HepG2 (cell line): ENCODE results near the gene PCBP4. TPM values are rescaled to one million over a fixed set of nuclear protein-coding genes. Genes with fewer than 3 reads are reported as not detected.

Experiments used
- ARID4A ChIP-seq: sonication (generic); formaldehyde crosslinking; IDR thresholded peaks from 2 replicates; pipeline ENCODE4 v1.5.0; 2020; ENCODE audit warnings: mild to moderate bottlenecking, missing genetic modification reagents, borderline replicate concordance
- FOXJ3 ChIP-seq: sonication (generic); formaldehyde crosslinking; IDR thresholded peaks from 2 replicates; pipeline ENCODE4 v1.4.0; 2020; ENCODE audit warnings: missing genetic modification reagents, mild to moderate bottlenecking, borderline replicate concordance
- NFAT5 ChIP-seq: sonication (generic); formaldehyde crosslinking; IDR thresholded peaks from 2 replicates; pipeline ENCODE4 v1.4.0; 2020; ENCODE audit warnings: missing genetic modification reagents
- ZBTB2 ChIP-seq: sonication (generic); formaldehyde crosslinking; IDR thresholded peaks from 2 replicates; pipeline ENCODE4 v1.8.0; 2022; ENCODE audit warnings: low read depth, missing genetic modification reagents
- ZFP91 ChIP-seq: sonication (generic); formaldehyde crosslinking; IDR thresholded peaks from 2 replicates; pipeline ENCODE4 v1.9.0; 2022; ENCODE audit warnings: missing genetic modification reagents, mild to moderate bottlenecking, borderline replicate concordance
- ZFY ChIP-seq: sonication (generic); formaldehyde crosslinking; IDR thresholded peaks from 2 replicates; pipeline ENCODE4 v1.4.0; 2020; ENCODE audit warnings: missing genetic modification reagents
- ZNF30 ChIP-seq: sonication (generic); formaldehyde crosslinking; IDR thresholded peaks from 2 replicates; pipeline ENCODE4 v1.5.0; 2020; ENCODE audit warnings: mild to moderate bottlenecking, missing genetic modification reagents
- ZNF468 ChIP-seq: sonication (generic); formaldehyde crosslinking; IDR thresholded peaks from 2 replicates; pipeline ENCODE4 v1.8.0; 2022; ENCODE audit warnings: mild to moderate bottlenecking, moderate library complexity, missing genetic modification reagents
- ZNF512B ChIP-seq: sonication (generic); formaldehyde crosslinking; IDR thresholded peaks from 2 replicates; pipeline ENCODE4 v1.5.1; 2020; ENCODE audit warnings: missing genetic modification reagents, mild to moderate bottlenecking, borderline replicate concordance
- ZNF644 ChIP-seq: IDR thresholded peaks from 2 replicates; pipeline ENCODE4 v1.6.1; 2016; ENCODE audit warnings: low read depth
- ZNF747 ChIP-seq: sonication (generic); formaldehyde crosslinking; IDR thresholded peaks from 2 replicates; pipeline ENCODE4 v1.8.1; 2023; ENCODE audit warnings: missing genetic modification reagents, mild to moderate bottlenecking, borderline replicate concordance
- polyA plus RNA-seq, 8 experiments: library from polyadenylated mRNA; depleted of rRNA in 3 of 8; stranded (reverse) in 7 of 8; unstranded in 1 of 8; fragments of >200 nt; fragmentation: Illumina TruSeq in 4 of 8; extraction: Trizol in 4 of 8; gene quantifications; 2 replicates each; pipeline versions ENCODE4 v1.2.1 to v1.2.3, GENCODE V29; 2011 to 2016; ENCODE audit warnings: low read depth in 4 of 8, missing spikeins in 1 of 8, mixed read lengths in 1 of 8; ENCODE audit not compliant: insufficient read depth in 1 of 8
- total RNA-seq, 5 experiments: library from RNA; depleted of rRNA; stranded (reverse); fragments of >200 nt; fragmentation: Illumina TruSeq; extraction: Trizol; gene quantifications; 2 replicates each; pipeline ENCODE4 v1.2.3, GENCODE V29; 2016; ENCODE audit warnings: low read depth in 1 of 5

The PCBP4 gene
- total and polyA plus RNA-seq, 2 of the 13 experiments (the other 11 are each of a cell fraction or from before 2014, with no cell fraction given), result 36.8 to 51.3 TPM

GRCh38 chr3:51974963-51975851, 8.0 kb upstream of the PCBP4 start, which contains the start of gene ABHD14A (continued):
- peak; percentile 91 for TF ChIP-seq ZBTB2 (CRISPR knock-in tag)
- no peak for TF ChIP-seq ZNF512B (CRISPR knock-in tag)
- TF ChIP-seq ZNF30 (CRISPR knock-in tag), result no peak
- TF ChIP-seq ZFY (CRISPR knock-in tag), result peak; percentile 75
- no peak for TF ChIP-seq ZNF644 (CRISPR knock-in tag)
- no peak for TF ChIP-seq ZNF468 (CRISPR knock-in tag)
- no peak for TF ChIP-seq ZNF747 (CRISPR knock-in tag)
- no peak for TF ChIP-seq ZFP91 (CRISPR knock-in tag)
- peak; percentile 64 for TF ChIP-seq ARID4A
- no peak for TF ChIP-seq NFAT5 (CRISPR knock-in tag)
- TF ChIP-seq FOXJ3, result no peak
